GM19193 (cell line): ENCODE data around the gene ASTN1.

ENCODE experiments used
- POLR2A ChIP-seq: IDR thresholded peaks from 4 replicates; pipeline ENCODE4 v1.6.1; 2011; ENCODE audit not compliant: insufficient read depth, insufficient read length; ENCODE audit errors: extremely low read depth

The ASTN1 gene

DNA sequence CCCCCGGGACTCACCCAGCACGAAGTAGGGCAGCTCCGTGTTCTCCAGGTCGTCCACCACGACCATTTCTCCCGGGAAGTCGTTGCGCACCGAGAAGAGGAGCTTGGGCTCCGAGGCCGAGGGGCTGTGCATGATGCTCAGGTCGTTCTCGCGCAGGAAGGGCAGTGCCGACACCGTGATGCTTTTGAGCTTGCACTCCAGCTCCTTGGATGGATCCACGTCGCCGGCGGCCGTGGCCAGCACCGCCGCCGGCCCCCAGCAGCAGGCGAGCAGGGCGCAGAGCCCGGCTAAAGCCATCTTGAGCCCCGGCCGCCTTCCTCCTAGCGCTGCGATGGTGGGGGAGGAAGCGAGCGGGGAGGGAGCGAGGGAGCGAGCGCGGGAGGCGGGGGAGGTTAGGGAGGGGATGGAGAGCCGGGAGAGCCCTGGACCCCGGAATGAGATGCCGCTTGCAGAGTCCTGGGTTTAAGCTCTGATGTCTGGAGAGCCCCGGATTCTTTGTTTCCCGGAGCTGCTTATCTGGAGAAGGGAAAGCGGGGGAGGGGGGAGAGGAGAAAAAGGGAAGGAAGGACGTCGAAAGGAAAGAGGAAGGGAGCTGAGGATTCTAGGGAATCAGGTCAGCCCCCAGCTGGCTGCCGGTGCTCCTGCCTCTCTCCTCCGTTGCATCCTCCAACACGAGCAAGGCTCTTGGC is at the start of gene ASTN1:
Gene ASTN1, minus strand, starts transcription at position 333 of the 689 bp plus-strand sequence. Its CDS starts 36 bp downstream, at position 297.
- TF ChIP-seq POLR2A, result no peak

DNA sequence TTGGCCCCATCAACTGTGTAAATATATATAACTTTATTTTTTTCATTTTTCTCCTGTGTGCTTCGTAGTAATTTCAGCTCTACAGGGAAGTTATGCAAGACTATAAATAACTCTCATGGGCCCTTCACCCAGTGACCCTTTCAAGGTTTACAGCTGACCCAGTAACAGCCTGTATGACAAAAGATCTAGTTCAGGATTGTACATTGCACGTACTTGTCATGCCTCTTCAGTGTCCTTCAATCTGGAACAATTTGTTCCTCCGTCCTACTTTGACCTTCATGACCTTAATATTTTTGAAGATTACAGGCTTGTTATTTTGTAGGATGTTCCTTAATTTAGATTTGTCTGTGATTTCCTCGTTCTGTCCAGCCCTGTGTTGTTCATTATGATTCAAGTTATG is 46.7 kb upstream of the ASTN1 start:
- TF ChIP-seq POLR2A, result no peak

DNA sequence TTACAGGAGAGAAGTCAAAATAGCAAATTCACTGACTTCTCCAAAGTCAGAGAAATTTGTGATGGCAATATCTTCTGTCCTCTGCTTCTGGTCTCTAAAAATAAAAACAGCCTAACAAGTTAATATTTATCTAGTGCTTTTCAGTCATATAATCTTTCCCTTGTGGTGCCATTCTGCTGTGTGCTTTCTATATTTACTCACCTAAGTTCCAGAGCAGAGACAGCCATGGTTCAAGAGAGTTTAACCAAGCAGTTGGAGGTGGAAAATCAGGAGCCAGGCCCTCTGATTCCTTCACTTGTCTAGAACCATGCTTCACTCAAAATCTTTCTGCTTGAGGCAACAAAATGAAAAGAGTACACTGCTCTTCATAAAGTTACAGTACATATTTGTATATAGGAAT is 45.6 kb upstream of the ASTN1 start:
- no peak for TF ChIP-seq POLR2A

DNA sequence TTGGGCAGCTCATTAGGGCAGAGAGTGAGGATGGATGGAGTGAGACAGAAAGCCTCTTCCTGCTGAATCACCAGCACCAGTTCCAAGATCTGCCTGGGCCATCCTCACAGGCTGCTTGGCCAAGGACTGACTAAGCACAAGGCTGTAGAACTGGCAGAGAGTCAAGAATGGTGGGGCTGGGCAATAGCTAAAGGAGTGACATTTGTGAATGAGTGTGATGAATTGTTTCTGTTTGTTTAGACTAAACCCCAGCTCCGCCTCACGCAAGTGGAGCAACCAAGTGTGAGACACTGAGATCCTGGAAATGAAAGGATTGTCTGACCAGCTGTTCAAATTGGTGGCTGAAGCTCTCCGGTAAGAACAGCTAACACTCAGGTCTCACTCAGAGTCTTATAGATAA is 44.8 kb upstream of the ASTN1 start:
- TF ChIP-seq POLR2A, result no peak

DNA sequence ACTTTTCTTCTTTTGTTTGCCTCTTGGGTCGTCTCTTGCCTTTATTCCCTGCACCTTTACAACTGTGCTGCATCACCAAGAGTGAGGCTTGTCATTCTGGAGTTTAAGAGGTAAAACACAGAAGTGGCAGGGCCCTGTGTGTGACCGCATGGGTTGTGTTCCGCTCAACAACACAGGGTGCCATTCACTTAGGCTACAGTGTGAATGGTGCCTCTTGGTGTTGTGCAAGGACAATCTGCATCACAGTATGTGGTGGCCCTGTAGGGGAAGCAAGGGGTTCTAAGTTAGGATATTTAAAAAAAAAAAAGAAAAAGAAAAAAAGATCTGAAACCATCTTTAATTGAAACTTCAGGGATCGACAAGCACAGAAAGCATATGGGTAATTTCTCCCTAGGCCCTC is 44.4 kb upstream of the ASTN1 start:
- TF ChIP-seq POLR2A, result no peak

DNA sequence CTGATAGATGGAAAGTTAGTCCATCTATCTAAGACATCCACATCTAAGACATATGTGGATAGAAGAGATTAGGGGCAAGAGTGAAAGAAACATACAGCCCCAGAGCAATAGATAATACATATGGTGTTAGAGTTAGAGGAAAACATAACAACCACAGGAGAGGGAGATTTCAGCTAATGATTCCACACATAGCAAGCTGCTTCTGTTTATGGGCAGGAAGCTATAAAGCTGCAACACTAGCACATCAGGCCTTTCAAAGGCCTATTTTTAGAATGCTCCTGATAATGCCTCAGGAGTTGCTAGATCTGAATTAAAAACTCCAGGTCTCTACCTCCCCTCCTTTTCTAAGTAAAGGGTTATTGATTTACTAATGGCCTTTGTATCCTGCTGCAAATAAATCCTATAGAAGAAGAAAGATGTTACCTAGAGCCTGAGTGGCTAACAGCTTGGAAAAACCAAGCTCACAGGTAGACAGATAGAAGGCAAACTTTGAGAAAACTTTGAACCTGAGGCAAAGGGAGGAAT is 42.4 kb upstream of the ASTN1 start:
- no peak for TF ChIP-seq POLR2A

DNA sequence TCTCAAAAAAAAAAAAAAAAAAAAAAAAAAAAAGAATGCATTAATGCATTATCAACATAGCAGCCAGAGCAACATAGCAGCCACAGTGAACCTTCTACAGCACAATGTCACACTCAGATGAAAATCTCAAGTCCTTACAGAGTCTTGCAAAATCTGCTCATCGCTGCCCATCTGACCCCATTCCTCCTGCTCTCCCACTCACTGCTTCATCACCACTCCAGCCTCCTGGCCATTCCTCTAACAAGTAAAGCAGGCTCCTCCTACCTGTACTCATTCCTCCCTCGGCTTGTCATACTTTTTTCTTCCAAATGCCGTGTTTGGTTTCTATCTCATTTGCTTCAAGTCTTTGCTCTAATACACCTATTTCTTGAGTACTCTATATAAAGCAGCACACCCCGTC is 35.8 kb upstream of the ASTN1 start:
- no peak for TF ChIP-seq POLR2A

DNA sequence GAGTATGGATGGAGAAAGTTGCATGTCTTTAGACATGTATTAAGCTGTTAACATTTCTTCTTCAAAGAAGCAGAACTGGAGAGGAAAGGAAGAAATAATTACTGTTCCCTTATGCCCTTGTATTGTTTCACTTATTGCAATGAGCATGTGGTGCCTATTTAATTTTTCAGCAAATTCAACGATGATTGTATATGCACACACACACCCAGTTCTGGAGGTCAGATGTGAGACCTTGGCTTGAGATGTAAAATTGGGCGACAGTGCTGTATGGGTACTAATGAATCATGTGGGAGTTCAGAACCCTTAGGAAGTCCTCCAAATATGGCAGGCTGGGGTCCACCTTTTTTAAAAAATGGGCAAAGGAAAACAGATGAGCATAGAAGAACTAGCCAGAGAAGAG is 33.7 kb upstream of the ASTN1 start:
- TF ChIP-seq POLR2A, result no peak

DNA sequence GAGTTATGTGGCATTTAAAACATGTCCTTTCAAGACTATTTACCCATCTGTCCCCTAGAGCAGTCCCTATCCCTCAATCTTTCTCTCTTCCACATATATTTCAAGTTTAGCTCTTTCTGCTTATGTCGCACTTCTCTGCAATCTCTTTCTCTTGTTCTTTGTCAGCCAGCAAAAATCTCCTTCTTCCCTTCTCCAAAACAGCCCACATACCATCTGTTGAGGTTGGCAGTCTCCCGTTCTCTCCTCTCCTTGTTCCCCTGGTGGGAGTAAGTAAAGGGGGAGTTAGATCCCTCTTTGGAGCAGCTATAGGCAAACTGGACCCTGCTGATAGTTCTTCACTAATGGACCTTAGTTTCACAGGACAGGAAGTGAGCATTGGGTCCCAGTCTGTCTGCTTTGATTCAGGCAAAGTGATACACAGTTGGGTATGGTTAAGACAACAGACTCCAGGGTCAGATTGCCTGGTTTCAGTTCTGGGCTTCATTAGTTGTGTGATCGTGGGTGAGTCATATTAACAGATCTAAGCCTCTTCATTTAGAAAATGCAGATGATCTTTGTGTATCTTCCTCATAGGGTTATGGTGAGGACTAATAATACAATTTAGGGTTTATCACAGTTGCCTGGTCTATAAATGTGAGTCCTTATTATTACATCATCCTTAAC is 25.9 kb upstream of the ASTN1 start:
- TF ChIP-seq POLR2A, result no peak

DNA sequence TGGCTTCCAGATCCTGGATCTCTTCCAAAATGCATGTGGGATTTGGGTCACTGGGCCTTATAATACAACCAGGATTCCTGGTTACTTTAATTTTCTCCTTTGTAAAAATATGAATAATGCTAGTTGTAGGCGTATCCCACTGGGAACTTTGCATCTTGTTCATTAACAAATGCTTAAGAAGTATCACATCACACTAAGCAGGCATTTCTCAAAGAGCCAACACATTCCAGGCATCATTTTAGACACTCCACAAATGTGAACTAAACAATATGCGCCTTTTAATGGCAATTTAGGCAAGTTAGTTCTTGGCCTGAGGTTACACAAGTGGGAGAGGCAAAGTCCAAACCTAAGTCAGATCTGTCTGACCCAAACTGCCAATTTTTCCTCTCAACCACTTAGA is 22.1 kb upstream of the ASTN1 start:
- no peak for TF ChIP-seq POLR2A

DNA sequence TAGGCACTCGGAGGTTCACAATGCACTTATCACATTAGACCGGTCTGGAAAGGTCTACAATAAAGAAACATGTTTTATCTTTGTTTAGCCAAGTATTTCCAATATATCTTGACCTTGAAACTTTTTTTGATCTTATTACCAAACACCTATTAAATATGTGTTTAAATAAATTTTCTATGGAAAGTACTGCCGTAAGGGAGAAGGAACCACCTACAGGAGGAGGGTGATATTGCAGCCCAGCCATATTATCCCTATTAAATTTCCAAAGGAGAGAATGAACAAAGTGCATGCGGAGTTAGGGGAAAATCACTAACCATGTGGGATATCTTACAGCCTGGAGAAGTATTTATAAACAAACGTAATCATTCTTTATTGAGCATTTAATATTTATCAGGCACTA is 20.7 kb upstream of the ASTN1 start:
- no peak for TF ChIP-seq POLR2A

DNA sequence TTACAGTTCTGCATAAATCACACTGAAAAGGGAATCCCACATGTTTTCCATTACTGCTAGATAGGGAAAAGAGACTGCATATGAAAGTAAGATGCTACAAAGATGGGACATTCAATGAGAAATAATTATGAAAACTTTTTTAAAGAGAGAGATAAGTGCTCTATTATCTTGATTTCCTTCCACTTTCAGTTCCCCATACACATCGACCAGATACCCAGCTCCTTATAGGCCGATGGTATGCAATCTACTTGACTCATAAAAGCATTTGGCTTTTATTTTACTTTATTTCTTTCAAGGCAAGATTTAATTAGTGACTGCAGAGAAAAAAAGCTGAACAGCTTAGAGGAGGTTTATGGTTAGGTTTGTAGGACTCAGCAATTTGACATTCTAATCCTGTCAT is 19.3 kb upstream of the ASTN1 start:
- TF ChIP-seq POLR2A, result no peak

DNA sequence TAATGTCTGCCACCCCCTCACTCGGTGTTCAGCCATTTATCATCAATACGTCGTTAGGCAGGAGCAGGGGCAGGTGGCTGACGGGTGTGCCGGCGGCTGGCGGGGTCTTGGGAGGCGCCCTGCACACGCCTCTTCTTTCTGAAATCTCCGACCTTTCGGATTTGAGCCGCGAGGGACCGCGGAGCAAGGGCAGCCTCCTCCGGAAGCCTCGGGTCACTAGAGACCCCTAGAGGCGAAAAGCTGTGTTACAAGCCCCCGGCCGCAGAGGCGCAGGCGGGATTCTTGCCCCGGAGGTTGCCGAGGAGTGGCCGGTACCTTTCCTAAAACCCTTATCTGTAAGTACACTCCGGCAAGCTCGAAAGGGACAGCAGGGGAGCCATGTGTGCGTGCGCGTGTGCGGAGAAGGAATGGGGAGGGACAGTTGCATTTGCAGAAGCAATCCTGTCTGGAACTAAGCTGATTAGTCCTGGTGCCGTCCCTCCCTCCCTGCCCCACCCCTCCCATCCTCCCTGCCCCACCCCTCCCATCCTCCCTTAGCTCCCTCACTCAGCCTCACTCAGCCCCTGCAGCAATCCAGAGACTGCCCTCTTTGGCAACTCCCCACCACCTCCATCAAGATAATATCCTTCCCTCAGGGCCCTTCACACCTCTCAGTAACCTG is 17.2 kb upstream of the ASTN1 start:
- no peak for TF ChIP-seq POLR2A

DNA sequence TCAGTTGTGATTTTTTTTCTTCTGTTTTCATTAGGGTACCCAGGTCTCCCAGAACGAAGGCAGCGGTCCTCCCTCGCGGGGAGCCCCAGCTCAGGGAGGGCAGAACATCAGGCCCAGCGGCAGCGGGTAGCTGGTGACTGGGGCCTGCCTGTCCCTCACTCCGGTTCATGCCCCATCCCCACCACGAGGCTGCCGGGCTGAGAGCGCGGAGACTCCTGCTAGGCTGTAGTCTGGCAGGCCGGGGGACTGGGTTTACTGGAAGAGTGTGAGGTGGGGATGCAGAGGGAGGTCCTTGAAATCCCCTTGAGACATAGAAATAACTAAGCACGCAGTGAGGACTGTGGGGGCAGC is 16.7 kb upstream of the ASTN1 start:
- TF ChIP-seq POLR2A, result no peak

DNA sequence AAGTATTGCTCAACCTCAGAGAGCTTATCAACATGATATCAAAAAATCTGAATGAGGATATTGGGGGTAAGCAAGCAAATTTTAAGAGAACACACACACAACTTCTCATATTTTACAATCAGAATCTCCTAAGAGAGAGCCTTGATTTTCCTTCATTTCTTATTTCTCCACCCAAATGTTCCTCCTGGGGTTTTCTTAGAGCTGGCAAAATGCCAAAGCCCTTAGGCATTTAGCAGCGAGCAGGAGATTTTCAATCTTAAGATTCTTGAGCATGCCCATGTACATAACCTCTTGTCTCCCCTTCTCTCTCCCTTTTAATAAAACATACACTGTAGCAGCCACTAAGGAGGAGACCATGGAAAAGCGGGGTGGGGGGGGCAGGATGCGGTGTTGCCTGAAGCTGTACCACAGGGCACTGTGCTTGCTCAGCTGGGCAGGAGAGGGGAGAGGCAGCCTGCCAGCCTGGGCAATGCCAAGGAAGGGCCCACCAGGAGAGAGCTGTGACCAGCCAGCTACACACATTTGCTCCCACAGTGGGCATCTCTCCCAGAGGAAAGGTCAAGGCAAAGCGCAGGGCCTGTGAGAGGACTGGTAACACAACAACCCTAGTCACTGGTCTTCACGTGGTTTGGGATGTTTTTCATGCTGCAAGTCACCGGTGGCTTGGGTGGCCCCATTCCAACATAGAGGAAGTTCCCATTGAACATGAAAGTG is 10.6 kb upstream of the ASTN1 start:
- TF ChIP-seq POLR2A, result no peak
